ENCODE data around the gene EXOSC3. TPM values are rescaled to one million over a fixed set of nuclear protein-coding genes. Genes with fewer than 3 reads are reported as not detected.

The EXOSC3 gene
- total and polyA plus RNA-seq, 4 donors, result 23.3 to 60.8 (median 37.0) TPM

DNA sequence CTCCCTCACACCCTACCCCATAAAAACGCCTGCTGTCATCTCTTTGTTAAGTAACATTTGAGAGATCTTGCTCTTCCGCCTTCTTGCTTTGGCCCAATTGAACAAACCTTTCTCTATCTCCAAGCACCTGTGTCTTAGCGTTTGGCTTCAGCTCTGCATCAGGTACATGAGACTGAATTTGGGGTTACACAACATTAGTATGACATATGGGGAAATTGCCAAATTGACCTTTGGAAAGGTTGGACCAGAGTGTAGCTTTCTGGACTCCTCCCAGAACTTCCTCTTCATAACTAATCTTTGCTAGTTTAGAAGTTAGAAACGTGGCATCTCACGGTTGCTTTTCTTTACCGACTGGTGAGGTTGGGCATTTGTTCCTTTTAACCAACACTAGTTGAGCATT lies 3.5 kb upstream of the EXOSC3 start:
- 36 to 73% methylated on average over 6 of the region's 6 CpGs for WGBS, 2 donors
- peaks cover 0 to 3% (median 0%) of the 10 kb centered on the region in 4 donors for H3K9me3 ChIP-seq (ENCODE audit: control insufficient read depth in 4 of 4, insufficient read depth in 3 of 4, low read length in 3 of 4)
- no peak overlapping the region for H3K27ac ChIP-seq (ENCODE audit: low read depth in 1 of 2, low read length in 1 of 2)
- DNase-seq, result no peak
- H3K27me3 ChIP-seq (ENCODE audit: control insufficient read depth in 3 of 3, insufficient read depth in 3 of 3, low read length in 2 of 3), result peaks cover 0 to 9% (median 0%) of the 10 kb centered on the region in 3 donors
- no peak for ATAC-seq (ENCODE audit: insufficient read depth, low FRiP score)
- no peak overlapping the region for H3K9ac ChIP-seq (ENCODE audit: insufficient read depth in 1 of 2, low read length in 2 of 2)
- peaks cover 1 to 9% (median 6%) of the 10 kb centered on the region in 4 donors for H3K36me3 ChIP-seq (ENCODE audit: control insufficient read depth in 4 of 4, insufficient read depth in 4 of 4, low read length in 4 of 4)
- TF ChIP-seq, protein P1, sequence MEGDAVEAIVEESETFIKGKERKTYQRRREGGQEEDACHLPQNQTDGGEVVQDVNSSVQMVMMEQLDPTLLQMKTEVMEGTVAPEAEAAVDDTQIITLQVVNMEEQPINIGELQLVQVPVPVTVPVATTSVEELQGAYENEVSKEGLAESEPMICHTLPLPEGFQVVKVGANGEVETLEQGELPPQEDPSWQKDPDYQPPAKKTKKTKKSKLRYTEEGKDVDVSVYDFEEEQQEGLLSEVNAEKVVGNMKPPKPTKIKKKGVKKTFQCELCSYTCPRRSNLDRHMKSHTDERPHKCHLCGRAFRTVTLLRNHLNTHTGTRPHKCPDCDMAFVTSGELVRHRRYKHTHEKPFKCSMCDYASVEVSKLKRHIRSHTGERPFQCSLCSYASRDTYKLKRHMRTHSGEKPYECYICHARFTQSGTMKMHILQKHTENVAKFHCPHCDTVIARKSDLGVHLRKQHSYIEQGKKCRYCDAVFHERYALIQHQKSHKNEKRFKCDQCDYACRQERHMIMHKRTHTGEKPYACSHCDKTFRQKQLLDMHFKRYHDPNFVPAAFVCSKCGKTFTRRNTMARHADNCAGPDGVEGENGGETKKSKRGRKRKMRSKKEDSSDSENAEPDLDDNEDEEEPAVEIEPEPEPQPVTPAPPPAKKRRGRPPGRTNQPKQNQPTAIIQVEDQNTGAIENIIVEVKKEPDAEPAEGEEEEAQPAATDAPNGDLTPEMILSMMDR (IDR thresholded peaks at IDR 0.05; ENCODE audit: control extremely low read depth, extremely low read depth), result no peak
- H3K4me1 ChIP-seq (ENCODE audit: control insufficient read depth in 5 of 5, insufficient read depth in 5 of 5, low read length in 5 of 5), result peaks cover 5 to 8% (median 5%) of the 10 kb centered on the region in 5 donors
- no peak overlapping the region for H3K4me3 ChIP-seq

DNA sequence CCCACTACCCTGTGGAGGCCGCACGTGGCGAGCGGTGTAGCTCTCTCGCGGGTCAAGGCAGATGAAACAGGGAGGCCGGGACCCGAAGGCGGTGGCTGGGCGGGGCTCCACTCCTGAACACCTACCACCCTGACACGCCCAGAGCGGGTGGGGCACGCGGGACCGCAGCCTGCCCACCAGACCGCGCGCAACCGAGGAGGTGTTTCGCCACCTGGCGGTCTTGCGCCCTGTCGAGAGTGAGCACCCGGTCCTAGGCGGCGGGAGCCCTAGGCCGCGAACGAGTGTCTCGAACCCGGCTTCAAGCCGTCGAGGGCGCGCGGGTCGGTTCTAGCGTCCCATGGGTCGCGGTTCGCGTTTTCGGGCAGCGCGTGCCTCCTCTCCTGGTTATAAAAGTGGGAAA lies 2.2 kb upstream of the EXOSC3 start:
- Histone ChIP-seq H3K9me3 (ENCODE audit: control insufficient read depth in 4 of 4, insufficient read depth in 3 of 4, low read length in 3 of 4) (peaks cover 0 to 3% (median 0%) of the 10 kb centered on the region in 4 donors), H3K36me3 (ENCODE audit: control insufficient read depth in 4 of 4, insufficient read depth in 4 of 4, low read length in 4 of 4) (peaks cover 6 to 22% (median 13%) of the 10 kb centered on the region in 4 donors), H3K27me3 (ENCODE audit: control insufficient read depth in 3 of 3, insufficient read depth in 3 of 3, low read length in 2 of 3) (peaks cover 0 to 9% (median 0%) of the 10 kb centered on the region in 3 donors), H3K4me3 (no peak overlapping the region), H3K4me1 (ENCODE audit: control insufficient read depth in 5 of 5, insufficient read depth in 5 of 5, low read length in 5 of 5) (peaks cover 5 to 8% (median 5%) of the 10 kb centered on the region in 5 donors), H3K9ac (ENCODE audit: insufficient read depth in 1 of 2, low read length in 2 of 2) (no peak overlapping the region), H3K27ac (ENCODE audit: low read depth in 1 of 2, low read length in 1 of 2) (no peak overlapping the region)
- DNase-seq (no peak), ATAC-seq (ENCODE audit: insufficient read depth, low FRiP score) (no peak)
- 53 to 62% methylated on average over 45 of the region's 45 CpGs for WGBS, 2 donors
- TF ChIP-seq, protein P1 (IDR thresholded peaks at IDR 0.05; ENCODE audit: control extremely low read depth, extremely low read depth), result no peak

- H3K4me3 ChIP-seq, result peak overlapping the region; percentile 99
- peak overlapping the region; percentile 24 to 72 for H3K9ac ChIP-seq (ENCODE audit: insufficient read depth in 1 of 2, low read length in 2 of 2)
- peaks cover 0 to 3% (median 0%) of the 10 kb centered on the region in 4 donors for H3K9me3 ChIP-seq (ENCODE audit: control insufficient read depth in 4 of 4, insufficient read depth in 3 of 4, low read length in 3 of 4)
- peaks cover 0 to 9% (median 0%) of the 10 kb centered on the region in 3 donors for H3K27me3 ChIP-seq (ENCODE audit: control insufficient read depth in 3 of 3, insufficient read depth in 3 of 3, low read length in 2 of 3)
- DNase-seq (no peak), ATAC-seq (ENCODE audit: insufficient read depth, low FRiP score) (no peak)
- peak overlapping the region; percentile 74 to 88 for H3K27ac ChIP-seq (ENCODE audit: low read depth in 1 of 2, low read length in 1 of 2)
- peaks cover 10 to 33% (median 21%) of the 10 kb centered on the region in 4 donors for H3K36me3 ChIP-seq (ENCODE audit: control insufficient read depth in 4 of 4, insufficient read depth in 4 of 4, low read length in 4 of 4)
- 3 to 4% methylated on average over 6 of the region's 6 CpGs for WGBS, 2 donors
- TF ChIP-seq, protein P1 (IDR thresholded peaks at IDR 0.05; ENCODE audit: control extremely low read depth, extremely low read depth), result no peak
- peaks cover 5 to 8% (median 5%) of the 10 kb centered on the region in 5 donors for H3K4me1 ChIP-seq (ENCODE audit: control insufficient read depth in 5 of 5, insufficient read depth in 5 of 5, low read length in 5 of 5)
Measured at GRCh38 chr9:37784291-37784615, 611 bp downstream of the EXOSC3 start.

DNA sequence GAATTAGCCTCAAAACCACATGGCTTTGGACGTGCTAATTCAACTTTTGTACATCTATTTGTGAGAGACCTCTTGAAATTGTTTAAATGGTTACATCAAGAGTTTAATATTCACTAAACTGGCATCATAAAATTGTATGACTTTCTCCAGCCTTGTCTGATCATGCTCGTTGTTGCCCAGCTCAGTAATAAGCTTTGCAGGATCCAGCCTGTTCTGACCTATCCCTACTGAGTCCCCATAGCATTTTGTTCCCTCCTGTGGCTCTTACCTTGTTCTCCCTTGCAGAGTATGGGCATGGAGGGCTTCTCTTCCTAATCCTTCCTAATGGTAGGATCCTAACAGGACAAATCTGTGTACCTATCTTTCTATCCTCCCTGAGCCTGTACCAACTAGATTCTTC lies 6.3 kb downstream of the EXOSC3 start:
- ATAC-seq (ENCODE audit: insufficient read depth, low FRiP score) (no peak), DNase-seq (no peak)
- no peaks in the 10 kb centered on the region for H3K27me3 ChIP-seq (ENCODE audit: control insufficient read depth in 3 of 3, insufficient read depth in 3 of 3, low read length in 2 of 3)
- WGBS, 2 donors, result 67 to 77% methylated on average over 2 of the region's 2 CpGs
- no peak overlapping the region for H3K9ac ChIP-seq (ENCODE audit: insufficient read depth in 1 of 2, low read length in 2 of 2)
- peaks cover 25 to 41% (median 26%) of the 10 kb centered on the region in 4 donors for H3K36me3 ChIP-seq (ENCODE audit: control insufficient read depth in 4 of 4, insufficient read depth in 4 of 4, low read length in 4 of 4)
- H3K27ac ChIP-seq (ENCODE audit: low read depth in 1 of 2, low read length in 1 of 2), result no peak overlapping the region
- H3K4me1 ChIP-seq (ENCODE audit: control insufficient read depth in 5 of 5, insufficient read depth in 5 of 5, low read length in 5 of 5), result no peaks in the 10 kb centered on the region
- H3K9me3 ChIP-seq (ENCODE audit: control insufficient read depth in 4 of 4, insufficient read depth in 3 of 4, low read length in 3 of 4), result no peaks in the 10 kb centered on the region
- H3K4me3 ChIP-seq, result no peak overlapping the region
- TF ChIP-seq, protein P1 (IDR thresholded peaks at IDR 0.05; ENCODE audit: control extremely low read depth, extremely low read depth), result no peak

Data from lung (tissue), 12 donors.